Gastroesophageal sphincter (tissue), 3 donors: ENCODE measurements around the gene RAPGEF5.

Experiments used
- EP300 ChIP-seq: sonication (generic); formaldehyde crosslinking; IDR thresholded peaks from one replicate; pipeline ENCODE4 v1.6.1; 2017; ENCODE audit warnings: antibody characterized with exemption, mild to moderate bottlenecking
- POLR2A ChIP-seq, 2 donors: fragments of 450-650 bp; IDR thresholded peaks; one replicate each; pipeline ENCODE4 v1.6.1; 2017; ENCODE audit warnings: antibody characterized with exemption in 2 of 2, mild to moderate bottlenecking in 2 of 2, moderate library complexity in 1 of 2
- POLR2AphosphoS5 ChIP-seq: sonication (generic); formaldehyde crosslinking; IDR thresholded peaks from one replicate; pipeline ENCODE4 v1.6.1; 2017; ENCODE audit warnings: antibody characterized with exemption
- TF ChIP-seq, protein P1 (sequence below), 4 experiments: fragments of 200-600 bp in 2 of 4; fragments of 450-650 bp in 2 of 4; sonication (generic) in 1 of 4; IDR thresholded peaks; one replicate each; pipeline ENCODE4 v1.5.1; 2017 to 2019; ENCODE audit warnings: antibody characterized with exemption in 4 of 4, mild to moderate bottlenecking in 2 of 4, moderate library complexity in 2 of 4

GRCh38 chr7:22173685-22174573, 183.0 kb downstream of the RAPGEF5 start:
- TF ChIP-seq POLR2A (IDR thresholded peaks at IDR 0.05) (no peak), POLR2AphosphoS5 (no peak), EP300 (no peak)
- TF ChIP-seq, protein P1, sequence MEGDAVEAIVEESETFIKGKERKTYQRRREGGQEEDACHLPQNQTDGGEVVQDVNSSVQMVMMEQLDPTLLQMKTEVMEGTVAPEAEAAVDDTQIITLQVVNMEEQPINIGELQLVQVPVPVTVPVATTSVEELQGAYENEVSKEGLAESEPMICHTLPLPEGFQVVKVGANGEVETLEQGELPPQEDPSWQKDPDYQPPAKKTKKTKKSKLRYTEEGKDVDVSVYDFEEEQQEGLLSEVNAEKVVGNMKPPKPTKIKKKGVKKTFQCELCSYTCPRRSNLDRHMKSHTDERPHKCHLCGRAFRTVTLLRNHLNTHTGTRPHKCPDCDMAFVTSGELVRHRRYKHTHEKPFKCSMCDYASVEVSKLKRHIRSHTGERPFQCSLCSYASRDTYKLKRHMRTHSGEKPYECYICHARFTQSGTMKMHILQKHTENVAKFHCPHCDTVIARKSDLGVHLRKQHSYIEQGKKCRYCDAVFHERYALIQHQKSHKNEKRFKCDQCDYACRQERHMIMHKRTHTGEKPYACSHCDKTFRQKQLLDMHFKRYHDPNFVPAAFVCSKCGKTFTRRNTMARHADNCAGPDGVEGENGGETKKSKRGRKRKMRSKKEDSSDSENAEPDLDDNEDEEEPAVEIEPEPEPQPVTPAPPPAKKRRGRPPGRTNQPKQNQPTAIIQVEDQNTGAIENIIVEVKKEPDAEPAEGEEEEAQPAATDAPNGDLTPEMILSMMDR (IDR thresholded peaks at IDR 0.05): no peak
